SIG-M5 treated with dmso at 0.1 percent for 504 hours (cell line): ENCODE results near the gene SLC35E2B.
"Not testable (repeated sequence)": the region's sequence is repeated elsewhere in the genome, so short reads cannot be mapped to it uniquely, and the experiment has no call there.

ENCODE experiments used
- DNase-seq: peaks from one replicate; lab custom pipeline; 2025; ENCODE audit not compliant: unreplicated experiment; lab: John Stamatoyannopoulos, UW

SLC35E2B gene

DNA sequence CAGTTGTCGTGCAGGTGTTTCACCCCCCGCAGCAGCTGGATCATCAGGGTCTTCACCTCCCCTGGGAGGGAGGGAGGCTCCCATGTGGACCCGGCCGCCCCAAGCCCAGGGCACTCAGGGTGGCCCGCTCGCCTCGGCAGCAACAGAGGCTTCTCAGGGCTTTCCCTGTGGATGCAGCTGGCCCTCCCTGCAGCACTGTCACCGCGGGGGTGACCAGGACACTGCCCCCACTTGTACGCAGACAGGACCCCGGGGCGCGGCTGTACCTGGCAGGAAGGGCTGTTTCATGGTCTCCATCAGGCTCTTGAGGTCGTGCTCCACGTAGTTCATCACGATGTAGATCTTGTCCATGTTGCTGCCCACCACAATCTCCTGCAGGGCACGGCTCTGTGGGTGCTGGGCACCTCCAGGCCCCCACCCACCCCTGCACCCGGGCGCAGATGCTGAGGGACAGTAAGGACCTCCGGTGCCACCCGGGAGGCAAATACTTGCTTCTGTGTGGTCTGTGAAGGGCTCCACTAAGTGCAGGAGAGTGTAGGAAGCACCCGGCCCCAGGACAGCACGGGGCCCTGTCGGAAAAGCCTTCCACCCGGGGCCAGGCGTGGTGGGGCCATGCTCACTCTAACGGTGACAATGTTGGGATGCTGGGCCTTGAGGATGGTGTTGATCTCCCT, 11.8 kb upstream of the SLC35E2B start:
- not testable (repeated sequence) for DNase-seq

- no peak for DNase-seq
Observed at GRCh38 chr1:1703796-1704195, 11.2 kb upstream of the SLC35E2B start.

- DNase-seq, result not testable (repeated sequence)
Observed at GRCh38 chr1:1702506-1702905, 9.9 kb upstream of the SLC35E2B start.

DNA sequence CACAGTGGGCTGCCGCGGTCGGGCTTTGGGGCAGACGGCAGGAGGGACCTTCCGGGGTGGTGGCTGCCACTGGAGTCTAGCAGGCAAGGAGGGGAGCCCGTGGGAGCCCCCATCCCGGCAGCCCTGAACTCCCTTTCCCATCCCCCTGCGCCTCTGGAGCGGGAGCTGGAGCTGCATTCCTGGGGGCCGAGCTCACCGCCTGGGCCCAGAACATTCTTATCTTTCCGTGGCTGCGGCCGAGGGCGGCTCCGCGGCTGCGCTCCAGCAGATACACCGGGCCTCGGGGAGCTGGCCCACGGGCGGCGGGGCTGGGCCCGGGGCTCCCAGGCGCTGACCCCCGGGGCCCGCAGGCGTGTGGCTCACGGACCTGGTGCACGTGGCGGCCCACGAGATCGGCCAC, 8.0 kb upstream of the SLC35E2B start:
- DNase-seq, result not testable (repeated sequence)

- DNase-seq, result not testable (repeated sequence)
Observed at GRCh38 chr1:1700067-1700466, 7.5 kb upstream of the SLC35E2B start.

- not testable (repeated sequence) for DNase-seq
Observed at GRCh38 chr1:1699061-1699460, 6.5 kb upstream of the SLC35E2B start.

GRCh38 chr1:1697358-1698183, 5.0 kb upstream of the SLC35E2B start:
- not testable (repeated sequence) for DNase-seq

- DNase-seq, result not testable (repeated sequence)
Observed at GRCh38 chr1:1696431-1697357, 4.1 kb upstream of the SLC35E2B start.

GRCh38 chr1:1692324-1692713, 276 bp downstream of the SLC35E2B start:
- peak; percentile 51 for DNase-seq

GRCh38 chr1:1691443-1691842, 1.2 kb downstream of the SLC35E2B start:
- DNase-seq, result not testable (repeated sequence)

- DNase-seq, result not testable (repeated sequence)
Observed at GRCh38 chr1:1689526-1689925, 3.1 kb downstream of the SLC35E2B start.

DNA sequence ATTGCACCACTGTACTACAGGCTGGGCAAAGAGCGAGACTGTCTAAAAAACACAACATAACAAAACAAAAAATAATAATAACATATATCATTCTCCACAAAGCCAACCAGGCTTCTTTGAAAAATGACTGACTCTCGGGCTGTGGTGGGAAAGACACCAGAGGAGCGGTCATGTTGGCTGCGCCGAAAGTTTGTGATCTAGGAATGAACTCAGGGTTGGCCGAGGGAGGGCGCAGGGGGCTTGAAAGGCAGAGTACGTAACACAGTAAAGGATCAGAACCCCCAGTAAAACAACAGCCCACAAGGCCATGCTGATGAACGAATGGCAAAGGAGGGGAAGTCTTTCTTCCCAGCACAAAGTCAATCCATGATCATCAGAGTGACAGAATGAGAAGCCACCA, 4.7 kb downstream of the SLC35E2B start:
- DNase-seq, result no peak

- DNase-seq, result no peak
Observed at GRCh38 chr1:1684031-1684681, 8.4 kb downstream of the SLC35E2B start.

- no peak for DNase-seq
Observed at GRCh38 chr1:1683104-1683905, 9.3 kb downstream of the SLC35E2B start.

DNA sequence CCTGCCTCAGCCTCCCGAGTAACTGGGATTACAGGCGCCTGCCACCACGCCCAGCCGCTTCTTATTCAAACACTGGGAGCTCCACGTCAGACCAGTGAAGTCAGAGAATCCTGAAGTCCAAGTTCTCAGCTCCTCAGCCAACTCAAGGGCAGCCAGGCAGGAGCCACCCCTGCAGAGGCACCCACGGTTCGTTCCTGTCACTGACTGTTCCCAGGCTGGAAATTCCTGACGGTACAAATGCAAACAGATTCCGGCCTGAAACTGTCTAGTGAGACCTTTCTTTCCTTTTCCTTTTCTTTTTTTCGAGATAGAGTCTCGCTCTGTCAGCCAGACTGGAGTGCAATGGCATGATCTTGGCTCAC, 11.7 kb downstream of the SLC35E2B start:
- no peak for DNase-seq

DNA sequence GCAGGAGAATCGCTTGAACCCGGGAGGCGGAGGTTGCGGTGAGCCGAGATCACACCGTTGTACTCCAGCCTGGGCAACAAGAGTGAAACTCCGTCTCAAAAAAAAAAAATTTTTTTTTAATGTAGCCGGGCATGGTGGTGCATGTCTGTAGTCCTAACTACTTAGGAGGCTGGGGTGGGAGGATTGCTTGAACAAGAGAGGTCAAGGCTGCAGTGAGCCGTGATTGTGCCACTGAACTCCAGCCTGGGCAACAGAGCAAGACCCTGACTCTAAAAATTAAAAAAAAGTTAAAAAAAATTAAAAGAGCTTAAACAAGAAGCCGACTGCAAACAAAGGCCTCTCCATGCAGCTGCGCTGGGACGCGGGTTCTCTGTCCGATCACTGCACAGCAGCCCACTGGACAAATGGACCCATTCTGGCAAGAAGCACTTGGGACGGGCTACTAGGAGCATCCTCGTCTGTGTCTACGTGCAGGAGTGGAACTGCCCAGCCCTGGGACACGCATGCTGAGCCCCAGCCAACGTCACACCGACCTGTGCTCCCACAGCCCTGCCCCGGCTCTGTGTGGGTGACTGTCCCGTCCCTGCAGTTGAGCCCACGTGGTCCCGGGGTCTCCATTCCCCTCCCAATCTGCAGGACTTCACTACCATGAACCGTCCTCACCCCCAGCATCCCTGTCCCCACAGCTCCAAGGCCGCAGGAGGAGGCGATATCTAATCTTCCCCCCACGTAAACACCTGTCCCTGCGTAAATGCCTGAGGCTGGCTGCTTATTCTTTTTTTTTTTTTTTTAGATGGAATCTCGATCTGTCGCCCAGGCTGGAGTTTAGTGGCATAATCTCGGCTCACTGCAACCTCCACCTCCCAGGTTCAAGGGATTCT, 12.3 kb downstream of the SLC35E2B start:
- DNase-seq, result no peak

DNA sequence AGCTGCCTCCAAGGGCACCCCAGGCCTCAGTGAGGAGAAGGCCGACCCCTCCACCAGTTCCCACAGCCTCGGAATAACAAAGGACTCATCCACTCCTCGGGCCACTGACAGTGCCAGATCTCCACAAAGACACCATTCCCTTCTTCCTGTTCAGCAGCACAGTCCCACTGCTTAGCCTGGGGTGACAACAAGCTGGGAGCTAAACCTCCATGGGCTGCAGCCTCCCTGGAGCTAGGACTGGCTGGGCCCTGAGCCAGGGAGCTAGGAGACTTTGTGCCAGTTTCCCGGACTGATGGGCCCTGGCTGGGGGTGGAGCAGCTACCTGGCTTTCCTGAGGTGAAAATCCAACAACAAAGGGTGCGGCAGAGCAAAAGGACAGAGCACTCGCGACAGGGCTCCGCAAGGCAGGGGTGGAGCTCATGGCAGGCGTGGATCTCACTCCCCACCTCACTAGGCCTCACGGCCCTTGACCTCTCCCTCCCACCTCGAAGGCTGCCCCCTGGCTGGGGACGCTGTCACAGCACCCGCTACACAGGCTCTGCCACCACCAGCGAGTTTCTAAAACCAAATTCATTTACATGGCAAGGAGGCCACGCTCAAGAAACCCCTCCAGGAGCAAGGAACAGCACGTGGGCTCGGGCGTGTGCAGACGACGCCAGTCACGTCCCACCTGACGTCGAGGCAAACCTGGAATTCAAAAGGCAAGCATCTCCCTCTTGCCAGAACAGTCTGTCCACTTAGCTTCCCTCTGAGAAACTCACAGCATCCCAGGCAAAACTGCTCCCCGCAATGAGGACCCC, 13.8 kb downstream of the SLC35E2B start:
- DNase-seq, result no peak
